SU-DHL-6 (cell line): Measurements from ENCODE around the gene NMU.
"Not testable (repeated sequence)": the region's sequence is repeated elsewhere in the genome, so short reads cannot be mapped to it uniquely, and the experiment has no call there.

Experiments
- H2AFZ ChIP-seq: fragments of 200-600 bp; sonication (generic); 2 replicates; pipeline ENCODE4 v1.6.1; 2014; ENCODE audit warnings: low read depth, mild to moderate bottlenecking, moderate library complexity, mixed read lengths, antibody characterized with exemption, low read length; ENCODE audit not compliant: severe bottlenecking
- H3F3A ChIP-seq: fragments of 200-600 bp; shearing (Covaris generic); 2 replicates; pipeline ENCODE4 v1.6.0; 2016; ENCODE audit warnings: antibody characterized with exemption, mild to moderate bottlenecking; ENCODE audit not compliant: insufficient read depth
- H3K27ac ChIP-seq: fragments of 200-600 bp; sonication (generic); 2 replicates; pipeline ENCODE4 v1.5.1; 2016; ENCODE audit warnings: low read depth, mild to moderate bottlenecking, low read length, moderate library complexity, mixed read lengths
- H3K27me3 ChIP-seq: fragments of 200-600 bp; sonication (generic), shearing (Covaris generic); 2 replicates; pipeline ENCODE4 v1.6.0; 2014; ENCODE audit warnings: mild to moderate bottlenecking, low read length
- H3K36me3 ChIP-seq: fragments of 200-600 bp; sonication (generic); 2 replicates; pipeline ENCODE4 v1.6.1; 2014; ENCODE audit warnings: mild to moderate bottlenecking, low read length, mixed read lengths
- H3K4me2 ChIP-seq: fragments of 300-600, 200-600 bp; shearing (Covaris generic), sonication (generic); 2 replicates; pipeline ENCODE4 v1.6.0; 2014; ENCODE audit warnings: low read length, low read depth, mild to moderate bottlenecking; ENCODE audit not compliant: poor library complexity, severe bottlenecking
- H3K4me3 ChIP-seq: fragments of 200-600 bp; sonication (generic); 2 replicates; pipeline ENCODE4 v1.5.1; 2014; ENCODE audit warnings: antibody characterized with exemption, low read length, mild to moderate bottlenecking, mixed read lengths; ENCODE audit not compliant: insufficient read depth, poor library complexity, severe bottlenecking
- H3K79me2 ChIP-seq: fragments of 200-600 bp; sonication (generic); 2 replicates; pipeline ENCODE4 v1.6.1; 2014; ENCODE audit warnings: mild to moderate bottlenecking, low read length, moderate library complexity; ENCODE audit not compliant: insufficient read depth
- H3K9ac ChIP-seq: fragments of 200-600 bp; sonication (generic); 2 replicates; pipeline ENCODE4 v1.7.0; 2014; ENCODE audit warnings: mild to moderate bottlenecking, low read length
- H3K9me2 ChIP-seq: fragments of 200-600 bp; sonication (generic); replicated peaks from 2 replicates; pipeline ENCODE4 v1.6.1; 2014; ENCODE audit warnings: low read length; ENCODE audit not compliant: insufficient read depth
- H3K9me3 ChIP-seq: fragments of 200-600 bp; sonication (generic); 2 replicates; pipeline ENCODE4 v1.6.1; 2014; ENCODE audit warnings: low read length, mixed read lengths; ENCODE audit not compliant: insufficient read depth
- H4K20me1 ChIP-seq: fragments of 200-600 bp; sonication (generic); 2 replicates; pipeline ENCODE4 v1.6.1; 2014; ENCODE audit warnings: low read depth, mild to moderate bottlenecking, antibody characterized with exemption, low read length, moderate library complexity, mixed read lengths
- CTCF ChIP-seq: fragments of 200-600 bp; sonication (generic); IDR thresholded peaks from one replicate; pipeline ENCODE4 v1.5.1; 2017; ENCODE audit warnings: antibody characterized with exemption, mild to moderate bottlenecking, low read length, moderate library complexity; ENCODE audit not compliant: insufficient read depth, poor library complexity, severe bottlenecking
- EZH2phosphoT487 ChIP-seq: fragments of 200-600 bp; sonication (generic), shearing (Covaris generic); conservative IDR thresholded peaks from 2 replicates; pipeline ENCODE4 v1.6.1; 2018; ENCODE audit warnings: mild to moderate bottlenecking, antibody characterized with exemption, low read length, moderate library complexity, mixed read lengths

The NMU gene

GRCh38 chr4:55560096-55560495, 76.0 kb downstream of the NMU start:
- Histone ChIP-seq H3K27me3 (no peaks in the 10 kb centered on the region), H4K20me1 (no peaks in the 10 kb centered on the region), H2AFZ (no peak overlapping the region)

GRCh38 chr4:55554453-55555030, 81.6 kb downstream of the NMU start:
- Histone ChIP-seq H3K36me3 (no peaks in the 10 kb centered on the region), H3K9ac (no peak overlapping the region), H3K4me2 (no peak overlapping the region), H3F3A (no peaks in the 10 kb centered on the region), H3K27ac (no peak overlapping the region), H3K9me3 (no peaks in the 10 kb centered on the region), H4K20me1 (no peaks in the 10 kb centered on the region), H3K9me2 (no peaks in the 10 kb centered on the region), H3K79me2 (no peaks in the 10 kb centered on the region), H2AFZ (no peak overlapping the region), H3K27me3 (no peaks in the 10 kb centered on the region), H3K4me3 (no peak overlapping the region)
- TF ChIP-seq EZH2phosphoT487 = no peak
- no peak for TF ChIP-seq CTCF

More at GRCh38 chr4:55560096-55560495, 76.0 kb downstream of the NMU start:
- Histone ChIP-seq H3K4me3 (no peak overlapping the region), H3F3A (no peaks in the 10 kb centered on the region), H3K9me3 (no peaks in the 10 kb centered on the region), H3K79me2 (no peaks in the 10 kb centered on the region), H3K36me3 (no peaks in the 10 kb centered on the region), H3K9me2 (no peaks in the 10 kb centered on the region), H3K4me2 (no peak overlapping the region), H3K27ac (no peak overlapping the region), H3K9ac (no peak overlapping the region)
- no peak for TF ChIP-seq EZH2phosphoT487
- TF ChIP-seq CTCF = no peak

- Histone ChIP-seq H3K27me3 (no peaks in the 10 kb centered on the region), H3K9me2 (no peaks in the 10 kb centered on the region), H3K27ac (no peak overlapping the region), H3K4me2 (no peak overlapping the region), H3K4me3 (no peak overlapping the region), H4K20me1 (no peaks in the 10 kb centered on the region), H3K9ac (no peak overlapping the region), H3K9me3 (no peaks in the 10 kb centered on the region), H3K79me2 (no peaks in the 10 kb centered on the region), H3F3A (no peaks in the 10 kb centered on the region), H2AFZ (no peak overlapping the region), H3K36me3 (no peaks in the 10 kb centered on the region)
- TF ChIP-seq EZH2phosphoT487 (no peak), CTCF (no peak)
Measured at GRCh38 chr4:55553441-55554201, 82.5 kb downstream of the NMU start.

- not testable (repeated sequence) for H3K27me3 ChIP-seq, H4K20me1 ChIP-seq, H3K4me3 ChIP-seq, H3K36me3 ChIP-seq, H3K9me2 ChIP-seq, H3F3A ChIP-seq, H3K4me2 ChIP-seq, H3K9me3 ChIP-seq, H3K27ac ChIP-seq, H3K9ac ChIP-seq, H2AFZ ChIP-seq, H3K79me2 ChIP-seq
Measured at GRCh38 chr4:55551964-55552363, 84.1 kb downstream of the NMU start.
